Mesendoderm (in vitro differentiated cells): ENCODE measurements around the gene P2RY6.

Experiments
- DNase-seq: peaks from one replicate; pipeline ENCODE4 v3.0.0; 2013
- H2AK5ac ChIP-seq: 2 replicates; pipeline ENCODE4 v1.6.1; 2013; ENCODE audit warnings: low read length, inconsistent platforms
- H2BK120ac ChIP-seq: 2 replicates; pipeline ENCODE4 v1.6.1; 2013; ENCODE audit warnings: low read depth, mild to moderate bottlenecking, low read length, moderate library complexity, mixed read lengths
- H2BK15ac ChIP-seq: replicated peaks from 2 replicates; pipeline ENCODE4 v1.6.1; 2013; ENCODE audit warnings: low read depth, mild to moderate bottlenecking, moderate library complexity
- H2BK5ac ChIP-seq: 2 replicates; pipeline ENCODE4 v1.6.1; 2013; ENCODE audit warnings: low read length, inconsistent platforms
- H3K18ac ChIP-seq: 2 replicates; pipeline ENCODE4 v1.6.1; 2013; ENCODE audit warnings: mild to moderate bottlenecking, low read length, mixed read lengths
- H3K23ac ChIP-seq: one replicate; pipeline ENCODE4 v1.6.1; 2013; ENCODE audit warnings: low read length
- H3K27ac ChIP-seq: 2 replicates; pipeline ENCODE4 v1.5.1; 2013; ENCODE audit warnings: low read depth, mild to moderate bottlenecking, inconsistent platforms, low read length, moderate library complexity
- H3K27me3 ChIP-seq: 2 replicates; pipeline ENCODE4 v1.6.1; 2013; ENCODE audit warnings: low read length, control low read depth, mild to moderate bottlenecking, inconsistent platforms; ENCODE audit not compliant: insufficient read depth, poor library complexity
- H3K36me3 ChIP-seq: 2 replicates; pipeline ENCODE4 v1.6.1; 2013; ENCODE audit warnings: low read length, inconsistent platforms; ENCODE audit not compliant: control insufficient read depth, insufficient read depth
- H3K4ac ChIP-seq: one replicate; pipeline ENCODE4 v1.6.1; 2013; ENCODE audit warnings: low read depth, mild to moderate bottlenecking, low read length, moderate library complexity
- H3K4me1 ChIP-seq: 2 replicates; pipeline ENCODE4 v1.6.1; 2013; ENCODE audit warnings: low read depth, low read length, inconsistent platforms; ENCODE audit not compliant: control insufficient read depth
- H3K4me2 ChIP-seq: 2 replicates; pipeline ENCODE4 v1.6.1; 2013; ENCODE audit warnings: low read length
- H3K4me3 ChIP-seq: 2 replicates; pipeline ENCODE4 v1.5.1; 2013; ENCODE audit warnings: mild to moderate bottlenecking, low read length
- H3K56ac ChIP-seq: one replicate; pipeline ENCODE4 v1.6.1; 2013; ENCODE audit warnings: low read length
- H3K79me1 ChIP-seq: 2 replicates; pipeline ENCODE4 v1.6.1; 2013; ENCODE audit warnings: low read length, inconsistent platforms
- H3K79me2 ChIP-seq: 2 replicates; pipeline ENCODE4 v1.6.1; 2013; ENCODE audit warnings: mild to moderate bottlenecking, low read length; ENCODE audit not compliant: control insufficient read depth, insufficient read depth
- H3K9ac ChIP-seq: 2 replicates; pipeline ENCODE4 v1.6.1; 2013; ENCODE audit warnings: low read length, inconsistent platforms
- H4K5ac ChIP-seq: one replicate; pipeline ENCODE4 v1.6.1; 2013; ENCODE audit warnings: low read length
- H4K8ac ChIP-seq: one replicate; pipeline ENCODE4 v1.6.1; 2013; ENCODE audit warnings: low read depth, mild to moderate bottlenecking, control low read depth, low read length, moderate library complexity
- WGBS: extraction: QIAGEN DNeasy Blood & Tissue Kit; methylation state at CpG from one replicate; pipeline ENCODE4 v1.1.7; 2013; ENCODE audit warnings: low lambda C conversion rate, missing lambda C conversion rate; ENCODE audit not compliant: insufficient coverage; ENCODE audit errors: extremely low coverage; 5-methylcytosine and 5-hydroxymethylcytosine counted together

The P2RY6 gene

GRCh38 chr11:73347067-73347466 lies 74.9 kb downstream of the P2RY6 start:
- no CpG with 5 or more reads among the region's 12 CpGs for WGBS
- no peak for DNase-seq
- H3K4me2 ChIP-seq: no peak overlapping the region

More at GRCh38 chr11:73347067-73347466, 74.9 kb downstream of the P2RY6 start:
- H3K79me2 ChIP-seq: no peaks in the 10 kb centered on the region
- H3K9ac ChIP-seq: no peak overlapping the region
- H3K27ac ChIP-seq: no peak overlapping the region
- no peak overlapping the region for H3K18ac ChIP-seq
- no peak overlapping the region for H4K5ac ChIP-seq
- H3K4ac ChIP-seq: no peak overlapping the region
- H2BK15ac ChIP-seq: no peak overlapping the region
- no peak overlapping the region for H2AK5ac ChIP-seq
- H3K56ac ChIP-seq: no peak overlapping the region
- no peak overlapping the region for H3K4me3 ChIP-seq
- no peaks in the 10 kb centered on the region for H3K79me1 ChIP-seq
- no peak overlapping the region for H4K8ac ChIP-seq
- no peak overlapping the region for H3K23ac ChIP-seq
- no peaks in the 10 kb centered on the region for H3K36me3 ChIP-seq
- no peaks in the 10 kb centered on the region for H3K4me1 ChIP-seq
- H3K27me3 ChIP-seq: no peaks in the 10 kb centered on the region
- no peak overlapping the region for H2BK120ac ChIP-seq
- H2BK5ac ChIP-seq: no peak overlapping the region
